Aorta (tissue), 5 donors: ENCODE data around the gene TCAF1. TPM values are rescaled to one million over a fixed set of nuclear protein-coding genes. Genes with fewer than 3 reads are reported as not detected.
"Not testable (repeated sequence)": the region's sequence is repeated elsewhere in the genome, so short reads cannot be mapped to it uniquely, and the experiment has no call there.

Experiments used
- ATAC-seq: fragments of 200-7000 bp; cut with Tn5 transposase; one replicate; pipeline ENCODE4 v1.9.1; 2022; ENCODE audit warnings: moderate library complexity; ENCODE audit not compliant: low FRiP score
- DNase-seq, 2 donors: peaks; one replicate each; pipeline ENCODE4 v3.0.0-alpha.2; 2020
- H3K27ac ChIP-seq, 2 donors: one replicate each; pipeline ENCODE4 v1.5.1; 2013; ENCODE audit warnings: low read length in 2 of 2, mild to moderate bottlenecking in 2 of 2, moderate library complexity in 2 of 2, control low read depth in 1 of 2, inconsistent platforms in 1 of 2, low read depth in 1 of 2
- H3K27me3 ChIP-seq, 2 donors: one replicate each; pipeline ENCODE4 v1.6.1; 2013; ENCODE audit warnings: control low read depth in 1 of 2, low read length in 1 of 2, mild to moderate bottlenecking in 1 of 2, moderate library complexity in 1 of 2; ENCODE audit not compliant: insufficient read depth in 2 of 2, control insufficient read depth in 1 of 2
- H3K36me3 ChIP-seq, 2 donors: one replicate each; pipeline ENCODE4 v1.6.1; 2013; ENCODE audit warnings: control low read depth in 1 of 2, low read length in 1 of 2, mild to moderate bottlenecking in 1 of 2; ENCODE audit not compliant: insufficient read depth in 2 of 2, control insufficient read depth in 1 of 2
- H3K4me1 ChIP-seq, 2 donors: one replicate each; pipeline ENCODE4 v1.6.1; 2013; ENCODE audit warnings: low read length in 2 of 2, control low read depth in 1 of 2, mild to moderate bottlenecking in 1 of 2, moderate library complexity in 1 of 2; ENCODE audit not compliant: insufficient read depth in 2 of 2, control insufficient read depth in 1 of 2
- H3K4me3 ChIP-seq, 2 donors: one replicate each; pipeline ENCODE4 v1.5.1; 2013; ENCODE audit warnings: low read length in 2 of 2, control low read depth in 1 of 2, mild to moderate bottlenecking in 1 of 2
- H3K9me3 ChIP-seq: one replicate; pipeline ENCODE4 v1.6.1; 2013; ENCODE audit warnings: mild to moderate bottlenecking, low read length; ENCODE audit not compliant: control insufficient read depth
- WGBS, 2 donors: extraction: QIAGEN DNeasy Blood & Tissue Kit; methylation state at CpG; one replicate each; pipeline ENCODE4 v1.1.7; 2013; 5-methylcytosine and 5-hydroxymethylcytosine counted together
- intact Hi-C, 2 donors: fragments of 100-400 bp; cut with DNase I; formaldehyde crosslinking; loops; one replicate each; pipeline versions ENCODE4 v1.14.2 to v1.15.0; 2022
- polyA plus RNA-seq, 2 donors: library from polyadenylated mRNA; stranded (reverse); fragments of 200-250 nt; gene quantifications; one replicate each; pipeline ENCODE4 v1.2.3, GENCODE V29; 2013
- total RNA-seq, 2 donors: library from RNA; stranded (reverse); fragmentation: NEBNext Ultra II Directional; extraction: Animal tissue kit (Norgen Biotek cat#: 25700); gene quantifications; one replicate each; pipeline ENCODE4 v1.2.1, GENCODE V29; 2021
- donor health status: healthy with polysubstance abuse.
- donor health status: Bipolar disorder and iron deficiency.
- donor health status: DM: no; HTN: no; CAD: no.
- donor health status: DM: no; HTN: no; CAD: no.
- donor health status: DM: yes; HTN: yes; CAD: no.

The TCAF1 gene
- total and polyA plus RNA-seq, 4 donors: 7.5 to 58.6 (median 28.3) TPM

- H3K27ac ChIP-seq, ATAC-seq, H3K36me3 ChIP-seq, H3K4me3 ChIP-seq, H3K9me3 ChIP-seq, H3K4me1 ChIP-seq, H3K27me3 ChIP-seq, intact Hi-C loops, DNase-seq: not testable (repeated sequence)
- no CpG with 5 or more reads among the region's 5 CpGs for WGBS, 2 donors
Observed at GRCh38 chr7:143826578-143826977, 75.4 kb downstream of the TCAF1 start.

- ATAC-seq, H3K36me3 ChIP-seq, H3K4me3 ChIP-seq, H3K9me3 ChIP-seq, H3K4me1 ChIP-seq, H3K27me3 ChIP-seq, DNase-seq, H3K27ac ChIP-seq, intact Hi-C loops: not testable (repeated sequence)
- WGBS, 2 donors: no CpG with 5 or more reads among the region's 7 CpGs
Observed at GRCh38 chr7:143824295-143825135, 77.5 kb downstream of the TCAF1 start.

GRCh38 chr7:143823634-143824294 lies 78.2 kb downstream of the TCAF1 start:
- no CpG with 5 or more reads among the region's 3 CpGs for WGBS, 2 donors
- intact Hi-C loops: not testable (repeated sequence)

GRCh38 chr7:143821392-143822277 lies 80.3 kb downstream of the TCAF1 start:
- H3K9me3 ChIP-seq, H3K4me1 ChIP-seq, ATAC-seq, H3K4me3 ChIP-seq, H3K27ac ChIP-seq, H3K27me3 ChIP-seq, DNase-seq, intact Hi-C loops, H3K36me3 ChIP-seq: not testable (repeated sequence)
- 71% methylated on average over 1 of the region's 12 CpGs; no CpG with 5 or more reads in 1 of the 2 donors for WGBS, 2 donors

More at GRCh38 chr7:143823634-143824294, 78.2 kb downstream of the TCAF1 start:
- H3K9me3 ChIP-seq, ATAC-seq, H3K27me3 ChIP-seq, H3K27ac ChIP-seq, DNase-seq, H3K36me3 ChIP-seq, H3K4me3 ChIP-seq, H3K4me1 ChIP-seq: not testable (repeated sequence)

- WGBS, 2 donors: no CpG with 5 or more reads among the region's 7 CpGs
- H3K27me3 ChIP-seq, H3K36me3 ChIP-seq, intact Hi-C loops, H3K4me3 ChIP-seq, H3K27ac ChIP-seq, H3K9me3 ChIP-seq, H3K4me1 ChIP-seq, DNase-seq: not testable (repeated sequence)
- peak; percentile 63 for ATAC-seq
Observed at GRCh38 chr7:143817873-143818272, 84.1 kb downstream of the TCAF1 start.

- H3K27me3 ChIP-seq, H3K4me3 ChIP-seq, H3K27ac ChIP-seq, H3K36me3 ChIP-seq, intact Hi-C loops, H3K9me3 ChIP-seq, H3K4me1 ChIP-seq, ATAC-seq: not testable (repeated sequence)
- DNase-seq: peak in 1 of 2 donors; percentile 0
- WGBS, 2 donors: 93 to 100% methylated on average over 1 to 2 of the region's 8 CpGs
Observed at GRCh38 chr7:143816471-143817133, 85.4 kb downstream of the TCAF1 start.

GRCh38 chr7:143810639-143811038 lies 91.3 kb downstream of the TCAF1 start:
- H3K27me3 ChIP-seq, H3K4me1 ChIP-seq, H3K27ac ChIP-seq, H3K4me3 ChIP-seq, H3K36me3 ChIP-seq, ATAC-seq, intact Hi-C loops, H3K9me3 ChIP-seq, DNase-seq: not testable (repeated sequence)
- WGBS, 2 donors: no CpG with 5 or more reads among the region's 6 CpGs

GRCh38 chr7:143806664-143807071 lies 95.3 kb downstream of the TCAF1 start:
- intact Hi-C loops: not testable (repeated sequence)

More at GRCh38 chr7:143806664-143807071, 95.3 kb downstream of the TCAF1 start:
- H3K27ac ChIP-seq, DNase-seq, H3K9me3 ChIP-seq, H3K4me3 ChIP-seq, H3K4me1 ChIP-seq, H3K27me3 ChIP-seq, H3K36me3 ChIP-seq: not testable (repeated sequence)
- WGBS, 2 donors: no CpG with 5 or more reads among the region's 5 CpGs
- peak; percentile 89 for ATAC-seq
